Lower leg skin (tissue), 4 donors: ENCODE results near the gene SLIT3. TPM values are rescaled to one million over a fixed set of nuclear protein-coding genes. Genes with fewer than 3 reads are reported as not detected.
"Not testable (repeated sequence)": the region's sequence is repeated elsewhere in the genome, so short reads cannot be mapped to it uniquely, and the experiment has no call there.

Experiments used
- DNase-seq, 2 donors: peaks; one replicate each; pipeline ENCODE4 v3.0.0-alpha.2; 2019; ENCODE audit warnings: low spot score in 2 of 2
- H3K4me3 ChIP-seq: fragments of 200-600 bp; sonication (generic); 2 replicates; pipeline ENCODE4 v1.5.1; 2017; ENCODE audit warnings: mild to moderate bottlenecking, low read depth; ENCODE audit not compliant: poor library complexity, severe bottlenecking
- CTCF ChIP-seq, 3 donors: fragments of 450-650 bp; IDR thresholded peaks; one replicate each; pipeline ENCODE4 v1.5.1; 2016; ENCODE audit warnings: antibody characterized with exemption in 3 of 3, mild to moderate bottlenecking in 3 of 3, moderate library complexity in 2 of 3
- POLR2A ChIP-seq, 2 donors: fragments of 450-650 bp; IDR thresholded peaks; one replicate each; pipeline ENCODE4 v1.6.1; 2016 to 2017; ENCODE audit warnings: antibody characterized with exemption in 2 of 2, mild to moderate bottlenecking in 1 of 2, moderate library complexity in 1 of 2
- WGBS, 2 donors: methylation state at CpG; one replicate each; pipeline ENCODE4 v1.1.5; 2018; 5-methylcytosine and 5-hydroxymethylcytosine counted together
- intact Hi-C: fragments of 100-400 bp; cut with DNase I; formaldehyde crosslinking; loops from one replicate; pipeline ENCODE4 v1.15.0; 2023; ENCODE audit warnings: low total_unique reads
- total RNA-seq, 4 donors: library from RNA; depleted of rRNA; stranded (reverse); fragments of >200 nt; gene quantifications; one replicate each; pipeline ENCODE4 v1.1.0, GENCODE V29; 2016

Gene SLIT3
- total RNA-seq, 4 donors from 2014 or later: 12.4 to 66.0 (median 22.8) TPM

GRCh38 chr5:169147534-169147933 lies 153.4 kb downstream of the SLIT3 start:
- TF ChIP-seq POLR2A (IDR thresholded peaks at IDR 0.05) (no peak), CTCF (IDR thresholded peaks at IDR 0.05) (no peak)
- 79% methylated on average over 4 of the region's 4 CpGs for WGBS, 2 donors
- H3K4me3 ChIP-seq: no peak overlapping the region
- no peak for DNase-seq
- intact Hi-C loops: no loop called here

GRCh38 chr5:169146158-169146557 lies 154.8 kb downstream of the SLIT3 start:
- peak; percentile 69 to 88 for DNase-seq
- no peak overlapping the region for H3K4me3 ChIP-seq
- TF ChIP-seq POLR2A (IDR thresholded peaks at IDR 0.05) (no peak), CTCF (IDR thresholded peaks at IDR 0.05) (no peak)
- 62 to 69% methylated on average over 8 of the region's 8 CpGs for WGBS, 2 donors
- intact Hi-C loops: no loop called here

- no peak for TF ChIP-seq POLR2A (IDR thresholded peaks at IDR 0.05)
- TF ChIP-seq CTCF (IDR thresholded peaks at IDR 0.05): no peak
- 28 to 41% methylated on average over 3 of the region's 3 CpGs for WGBS, 2 donors
- intact Hi-C loops: no loop called here
- DNase-seq: peak; percentile 53 to 91
- no peak overlapping the region for H3K4me3 ChIP-seq
These were observed 158.5 kb downstream of the SLIT3 start for GRCh38 chr5:169142264-169142970.

GRCh38 chr5:169140215-169140614 lies 160.7 kb downstream of the SLIT3 start:
- peak in 1 of 2 donors; percentile 66 for DNase-seq
- H3K4me3 ChIP-seq, intact Hi-C loops: not testable (repeated sequence)
- 78 to 82% methylated on average over 9 of the region's 9 CpGs for WGBS, 2 donors

GRCh38 chr5:169139480-169140050 lies 161.4 kb downstream of the SLIT3 start:
- intact Hi-C loops: no loop called here
- peak in 1 of 2 donors; percentile 88 for DNase-seq
- no peak overlapping the region for H3K4me3 ChIP-seq
- WGBS, 2 donors: 18 to 37% methylated on average over 6 of the region's 6 CpGs
- TF ChIP-seq CTCF (IDR thresholded peaks at IDR 0.05) (no peak), POLR2A (IDR thresholded peaks at IDR 0.05) (no peak)

- intact Hi-C loops: no loop called here
- DNase-seq: no peak
- WGBS, 2 donors: 44 to 57% methylated on average over 3 of the region's 3 CpGs
- TF ChIP-seq CTCF (IDR thresholded peaks at IDR 0.05) (no peak), POLR2A (IDR thresholded peaks at IDR 0.05) (no peak)
- no peak overlapping the region for H3K4me3 ChIP-seq
These were observed 167.4 kb downstream of the SLIT3 start for GRCh38 chr5:169133531-169133930.
